AG09319 (cell line): ENCODE measurements around the gene SERPING1.

Source experiments
- DNase-seq: peaks from one replicate; pipeline ENCODE4 v3.0.0-alpha.2; 2010; ENCODE audit warnings: low read depth; ENCODE audit errors: extremely low read depth
- TF ChIP-seq, protein P1 (sequence below): IDR thresholded peaks from 2 replicates; pipeline ENCODE4 v1.5.1; 2011; ENCODE audit warnings: low read depth, mild to moderate bottlenecking, inconsistent platforms, low read length, moderate library complexity

SERPING1 gene

DNA sequence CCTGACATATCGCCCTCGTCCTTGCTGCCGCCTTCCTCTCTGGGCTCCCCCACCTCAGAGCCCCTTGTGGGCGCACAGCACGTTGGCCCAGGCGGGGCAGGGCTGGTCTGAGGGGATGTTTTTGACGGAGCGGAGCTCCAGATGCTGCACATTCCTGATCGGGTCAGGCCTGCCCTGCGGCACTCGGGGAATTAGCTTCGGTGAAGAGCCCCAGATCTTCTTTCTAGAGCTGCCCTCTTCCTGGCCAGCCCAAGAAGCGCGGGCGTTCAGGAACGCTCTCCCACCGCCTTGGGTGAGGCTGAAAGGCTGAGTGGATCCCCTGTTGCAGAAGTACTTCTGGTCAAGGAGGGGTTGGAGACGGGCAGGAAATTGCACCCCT lies 40.1 kb downstream of the SERPING1 start:
- no peak for DNase-seq
- TF ChIP-seq, protein P1, sequence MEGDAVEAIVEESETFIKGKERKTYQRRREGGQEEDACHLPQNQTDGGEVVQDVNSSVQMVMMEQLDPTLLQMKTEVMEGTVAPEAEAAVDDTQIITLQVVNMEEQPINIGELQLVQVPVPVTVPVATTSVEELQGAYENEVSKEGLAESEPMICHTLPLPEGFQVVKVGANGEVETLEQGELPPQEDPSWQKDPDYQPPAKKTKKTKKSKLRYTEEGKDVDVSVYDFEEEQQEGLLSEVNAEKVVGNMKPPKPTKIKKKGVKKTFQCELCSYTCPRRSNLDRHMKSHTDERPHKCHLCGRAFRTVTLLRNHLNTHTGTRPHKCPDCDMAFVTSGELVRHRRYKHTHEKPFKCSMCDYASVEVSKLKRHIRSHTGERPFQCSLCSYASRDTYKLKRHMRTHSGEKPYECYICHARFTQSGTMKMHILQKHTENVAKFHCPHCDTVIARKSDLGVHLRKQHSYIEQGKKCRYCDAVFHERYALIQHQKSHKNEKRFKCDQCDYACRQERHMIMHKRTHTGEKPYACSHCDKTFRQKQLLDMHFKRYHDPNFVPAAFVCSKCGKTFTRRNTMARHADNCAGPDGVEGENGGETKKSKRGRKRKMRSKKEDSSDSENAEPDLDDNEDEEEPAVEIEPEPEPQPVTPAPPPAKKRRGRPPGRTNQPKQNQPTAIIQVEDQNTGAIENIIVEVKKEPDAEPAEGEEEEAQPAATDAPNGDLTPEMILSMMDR, result no peak

DNA sequence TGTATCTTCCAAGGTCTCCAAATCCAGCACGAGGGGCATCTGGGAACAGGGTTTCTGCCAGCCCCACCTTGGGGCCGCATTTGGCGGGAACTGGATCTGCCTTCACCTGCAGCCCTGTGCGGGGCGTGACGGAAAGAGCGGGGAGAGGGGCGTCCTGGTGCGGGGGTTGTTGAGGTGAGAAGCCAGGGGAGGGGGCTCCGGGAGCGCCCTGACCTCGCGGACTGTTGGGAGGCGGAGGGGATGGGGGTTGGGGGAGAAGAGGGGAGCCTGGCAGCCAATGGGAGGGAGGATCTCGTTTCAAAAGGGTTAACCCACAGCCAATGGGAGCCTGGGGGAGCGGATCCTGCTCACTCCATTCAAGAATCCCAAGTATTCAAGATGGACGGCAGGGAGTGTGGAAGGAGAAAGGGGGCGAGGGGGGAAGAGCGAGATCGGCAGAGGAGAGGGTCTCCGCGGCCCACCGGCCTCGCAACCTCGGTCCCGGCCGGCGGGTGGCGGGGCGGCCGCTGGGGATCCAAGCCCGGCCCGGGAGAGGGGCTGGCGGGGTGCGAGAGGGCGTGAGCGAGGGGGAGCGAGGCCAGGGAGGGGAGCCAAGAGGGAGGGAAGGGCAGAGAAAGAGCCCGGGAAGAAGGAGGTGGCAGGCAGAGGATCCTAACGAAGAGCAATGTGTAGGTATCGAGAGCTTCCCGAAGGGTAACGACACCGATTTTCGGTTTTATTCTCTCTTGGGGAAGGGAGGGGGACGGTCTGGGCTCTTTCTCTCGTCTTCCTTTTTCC lies 40.7 kb downstream of the SERPING1 start:
- peak; percentile 49 for DNase-seq
- TF ChIP-seq, protein P1, result no peak

DNA sequence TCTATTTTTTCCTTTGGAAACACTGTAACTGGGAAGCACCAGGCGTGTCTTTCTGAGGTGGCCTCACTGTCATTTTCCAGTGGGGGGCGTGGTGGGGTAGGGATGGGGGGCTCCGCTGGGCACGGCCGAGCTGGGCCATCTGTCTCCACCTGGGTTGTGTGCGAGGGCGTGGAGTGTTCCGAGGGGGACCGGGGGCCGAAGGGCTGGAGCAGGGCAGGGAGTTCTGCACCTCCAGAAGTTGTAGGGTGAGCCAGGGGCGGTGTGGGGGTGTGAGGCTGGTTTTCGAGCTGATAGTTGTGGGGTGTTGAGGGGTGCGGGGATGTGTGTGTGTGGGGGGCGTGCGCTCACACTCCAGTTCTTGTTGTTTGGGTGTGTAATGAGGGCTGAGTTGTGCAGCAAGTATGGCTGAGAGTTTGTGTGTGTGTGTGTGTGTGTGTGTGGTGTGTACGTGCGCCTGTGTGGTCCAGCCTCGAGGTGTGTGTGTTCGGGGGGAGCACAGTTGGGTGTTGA lies 41.4 kb downstream of the SERPING1 start:
- DNase-seq, result no peak

GRCh38 chr11:57639321-57640067 lies 42.0 kb downstream of the SERPING1 start:
- TF ChIP-seq, protein P1, result peak; percentile 11
- DNase-seq, result no peak

More for the DNA sequence above, 41.4 kb downstream of the SERPING1 start:
- TF ChIP-seq, protein P1, result no peak

DNA sequence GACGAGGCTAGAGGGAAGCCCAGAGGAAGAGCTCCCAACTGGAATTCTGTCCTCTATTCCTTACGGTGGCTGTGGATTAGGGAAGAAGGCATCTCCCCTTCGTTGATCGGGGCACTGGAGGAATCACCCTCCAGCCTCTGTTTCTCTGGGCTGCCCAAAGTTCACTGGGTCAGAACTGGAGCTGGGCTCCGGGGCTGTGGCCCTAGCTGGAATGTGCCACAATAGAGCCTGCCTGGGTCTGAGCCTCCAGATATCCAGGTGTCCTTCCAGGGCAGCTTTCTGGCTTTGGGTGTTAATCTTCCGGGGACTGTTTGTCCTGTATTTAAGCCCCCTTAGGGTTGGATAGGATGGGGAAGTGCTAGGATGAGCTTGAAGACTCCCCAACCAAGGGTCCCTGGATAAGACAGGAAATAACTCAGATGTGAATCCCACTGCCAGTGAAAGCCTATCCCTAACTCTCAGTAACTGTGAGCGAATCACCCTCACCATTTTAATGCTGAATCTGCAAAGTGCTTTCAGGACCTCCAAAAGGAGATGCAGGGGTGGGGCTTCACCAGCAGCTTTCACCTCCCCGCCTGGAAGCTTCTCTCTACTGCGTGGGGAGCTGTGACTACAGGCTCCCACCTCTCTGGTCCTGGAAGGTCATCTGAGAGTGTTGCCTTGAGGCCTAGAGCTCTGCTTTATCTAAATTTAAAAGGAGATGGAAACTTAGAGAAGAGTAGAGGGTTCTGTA lies 42.7 kb downstream of the SERPING1 start:
- DNase-seq, result no peak
- TF ChIP-seq, protein P1, result no peak

DNA sequence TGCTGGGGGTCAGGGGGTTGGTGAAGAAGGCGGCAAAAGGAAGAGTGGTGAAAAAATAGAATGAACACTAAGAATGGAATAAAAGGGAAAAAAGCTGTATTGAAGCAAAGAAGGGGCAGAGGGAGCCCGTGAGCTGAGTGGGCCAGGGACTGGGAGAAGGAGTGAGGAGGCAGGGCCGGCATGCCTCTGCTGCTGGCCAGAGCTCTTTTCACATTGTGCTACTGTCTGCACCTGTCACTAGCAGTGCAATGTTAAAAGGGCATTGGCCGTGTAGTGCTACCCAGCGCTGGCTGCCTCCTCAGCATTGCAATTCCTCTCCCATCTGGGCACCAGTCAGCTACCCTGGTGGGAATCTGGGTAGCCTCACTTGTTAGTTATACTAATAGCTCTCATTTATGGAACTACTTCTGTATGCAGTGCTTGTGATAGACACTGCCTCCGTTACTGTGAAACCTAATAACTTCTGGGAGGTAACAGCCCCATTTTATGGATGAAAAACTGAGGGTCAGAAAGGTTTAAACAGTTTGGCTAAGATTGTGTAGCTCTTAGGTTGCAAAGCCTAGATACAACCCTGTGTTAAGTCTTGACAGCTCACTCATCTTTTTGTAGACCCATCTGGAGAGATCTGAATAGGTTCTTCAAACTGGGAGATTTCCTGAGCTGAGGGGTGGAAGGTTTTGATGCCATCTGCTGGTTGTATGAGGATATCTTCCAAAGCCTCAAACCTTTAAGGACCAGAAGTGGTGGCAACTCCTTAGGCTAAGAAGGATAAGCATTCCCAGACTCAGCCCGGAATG lies 43.7 kb downstream of the SERPING1 start:
- peak; percentile 42 for DNase-seq
- TF ChIP-seq, protein P1, result peak; percentile 66
